GM10266 (cell line): ENCODE results near the gene CDNF.

Source experiments
- DNase-seq: peaks from one replicate; pipeline ENCODE4 v3.0.0; 2012; ENCODE audit errors: extremely low spot score
- CTCF ChIP-seq: IDR thresholded peaks from 2 replicates; pipeline ENCODE4 v1.5.1; 2012; ENCODE audit warnings: mild to moderate bottlenecking, low read depth; ENCODE audit not compliant: control insufficient read depth, insufficient read depth; ENCODE audit errors: missing control alignments

Gene CDNF

GRCh38 chr10:14810969-14811953, 26.6 kb downstream of the CDNF start:
- no peak for DNase-seq
- no peak for TF ChIP-seq CTCF

GRCh38 chr10:14806318-14806717, 31.5 kb downstream of the CDNF start:
- no peak for TF ChIP-seq CTCF
- no peak for DNase-seq

- TF ChIP-seq CTCF = no peak
- DNase-seq = no peak
Observed at GRCh38 chr10:14803827-14804226, 34.0 kb downstream of the CDNF start.

GRCh38 chr10:14801723-14802122, 36.1 kb downstream of the CDNF start:
- no peak for DNase-seq
- no peak for TF ChIP-seq CTCF

- DNase-seq = no peak
Observed at GRCh38 chr10:14800397-14800796, 37.4 kb downstream of the CDNF start.

GRCh38 chr10:14798636-14799035, 39.2 kb downstream of the CDNF start:
- no peak for DNase-seq
- no peak for TF ChIP-seq CTCF

More at GRCh38 chr10:14800397-14800796, 37.4 kb downstream of the CDNF start:
- no peak for TF ChIP-seq CTCF

- TF ChIP-seq CTCF = no peak
- DNase-seq = no peak
Observed at GRCh38 chr10:14787938-14788337, 49.9 kb downstream of the CDNF start.
